Ovary (tissue), 3 donors: ENCODE data around the gene ADAM30.

Source experiments
- EP300 ChIP-seq: sonication (generic); formaldehyde crosslinking; IDR thresholded peaks from one replicate; pipeline ENCODE4 v1.6.1; 2017; ENCODE audit warnings: antibody characterized with exemption
- POLR2A ChIP-seq: fragments of 450-650 bp; IDR thresholded peaks from one replicate; pipeline ENCODE4 v1.6.1; 2017; ENCODE audit warnings: antibody characterized with exemption, mild to moderate bottlenecking, moderate library complexity
- TF ChIP-seq, protein P1 (sequence below), 3 donors: fragments of 450-650 bp in 2 of 3; fragments of 200-600 bp in 1 of 3; IDR thresholded peaks; one replicate each; pipeline versions ENCODE4 v1.5.1 to v1.8.0; 2016 to 2022; ENCODE audit warnings: antibody characterized with exemption in 3 of 3, mild to moderate bottlenecking in 1 of 3
- donor health status: DM: no; HTN: no; CAD: no.

DNA sequence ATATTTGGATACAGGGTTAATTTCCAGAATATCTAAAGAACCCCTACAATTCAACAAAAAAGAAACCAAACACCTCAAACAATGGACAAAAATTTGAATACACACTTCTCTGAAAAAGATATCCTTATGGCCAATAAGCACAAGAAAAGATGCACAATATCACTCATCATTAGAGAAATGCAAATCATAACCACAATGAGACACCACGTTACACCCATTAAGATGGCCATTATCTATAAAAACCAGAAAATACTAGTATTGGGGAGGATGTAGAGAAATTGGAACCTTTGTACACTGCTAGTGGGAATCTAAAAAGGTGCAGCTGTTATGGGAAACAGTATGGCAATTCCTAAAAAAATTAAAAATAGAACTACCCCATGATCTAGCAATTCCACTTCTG, 4.9 kb downstream of the ADAM30 start:
- TF ChIP-seq, protein P1, sequence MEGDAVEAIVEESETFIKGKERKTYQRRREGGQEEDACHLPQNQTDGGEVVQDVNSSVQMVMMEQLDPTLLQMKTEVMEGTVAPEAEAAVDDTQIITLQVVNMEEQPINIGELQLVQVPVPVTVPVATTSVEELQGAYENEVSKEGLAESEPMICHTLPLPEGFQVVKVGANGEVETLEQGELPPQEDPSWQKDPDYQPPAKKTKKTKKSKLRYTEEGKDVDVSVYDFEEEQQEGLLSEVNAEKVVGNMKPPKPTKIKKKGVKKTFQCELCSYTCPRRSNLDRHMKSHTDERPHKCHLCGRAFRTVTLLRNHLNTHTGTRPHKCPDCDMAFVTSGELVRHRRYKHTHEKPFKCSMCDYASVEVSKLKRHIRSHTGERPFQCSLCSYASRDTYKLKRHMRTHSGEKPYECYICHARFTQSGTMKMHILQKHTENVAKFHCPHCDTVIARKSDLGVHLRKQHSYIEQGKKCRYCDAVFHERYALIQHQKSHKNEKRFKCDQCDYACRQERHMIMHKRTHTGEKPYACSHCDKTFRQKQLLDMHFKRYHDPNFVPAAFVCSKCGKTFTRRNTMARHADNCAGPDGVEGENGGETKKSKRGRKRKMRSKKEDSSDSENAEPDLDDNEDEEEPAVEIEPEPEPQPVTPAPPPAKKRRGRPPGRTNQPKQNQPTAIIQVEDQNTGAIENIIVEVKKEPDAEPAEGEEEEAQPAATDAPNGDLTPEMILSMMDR (IDR thresholded peaks at IDR 0.05) = no peak
- TF ChIP-seq POLR2A (no peak), EP300 (no peak)
